ENCODE results near the gene FAM163B. TPM values are rescaled to one million over a fixed set of nuclear protein-coding genes. Genes with fewer than 3 reads are reported as not detected.

FAM163B gene
- total and polyA plus RNA-seq, 4 donors, result 2.1 to 4.0 (median 3.4) TPM

GRCh38 chr9:133647765-133648469 is 38.7 kb upstream of the FAM163B start:
- Histone ChIP-seq H3K27me3 (ENCODE audit: control insufficient read depth in 4 of 4, insufficient read depth in 4 of 4, low read length in 3 of 4) (no peaks in the 10 kb centered on the region), H3K9ac (ENCODE audit: low read depth in 1 of 2, low read length in 2 of 2) (no peak overlapping the region), H3K9me3 (ENCODE audit: control insufficient read depth in 4 of 4, low read length in 3 of 4) (no peaks in the 10 kb centered on the region), H3K4me1 (ENCODE audit: control insufficient read depth in 4 of 4, insufficient read depth in 4 of 4, low read length in 3 of 4) (no peaks in the 10 kb centered on the region), H3K4me3 (ENCODE audit: low read depth in 1 of 3, low read length in 3 of 3) (no peak overlapping the region), H3K27ac (ENCODE audit: low read depth in 1 of 2, low read length in 2 of 2) (no peak overlapping the region), H3K36me3 (ENCODE audit: control insufficient read depth in 4 of 4, insufficient read depth in 3 of 4, low read depth in 1 of 4, low read length in 3 of 4) (no peaks in the 10 kb centered on the region)
- TF ChIP-seq RAD21 (IDR thresholded peaks at IDR 0.05) (no peak), HNF4G (IDR thresholded peaks at IDR 0.05) (no peak), RXRA (IDR thresholded peaks at IDR 0.05) (no peak), FOXA2 (IDR thresholded peaks at IDR 0.05) (no peak), TAF1 (conservative IDR thresholded peaks at IDR 0.05) (no peak), JUND (IDR thresholded peaks at IDR 0.05) (no peak), YY1 (IDR thresholded peaks at IDR 0.05) (no peak), FOXA1 (IDR thresholded peaks at IDR 0.05) (no peak), GABPA (IDR thresholded peaks at IDR 0.05 in 1 of 2, conservative IDR thresholded peaks at IDR 0.05 in 1 of 2) (no peak), SP1 (IDR thresholded peaks at IDR 0.05) (no peak), EGR1 (IDR thresholded peaks at IDR 0.05; ENCODE audit: low read depth in 2 of 2) (no peak), ATF3 (IDR thresholded peaks at IDR 0.05) (no peak), HNF4A (conservative IDR thresholded peaks at IDR 0.05) (no peak), NR2F2 (IDR thresholded peaks at IDR 0.05) (no peak)
- TF ChIP-seq, protein P1, sequence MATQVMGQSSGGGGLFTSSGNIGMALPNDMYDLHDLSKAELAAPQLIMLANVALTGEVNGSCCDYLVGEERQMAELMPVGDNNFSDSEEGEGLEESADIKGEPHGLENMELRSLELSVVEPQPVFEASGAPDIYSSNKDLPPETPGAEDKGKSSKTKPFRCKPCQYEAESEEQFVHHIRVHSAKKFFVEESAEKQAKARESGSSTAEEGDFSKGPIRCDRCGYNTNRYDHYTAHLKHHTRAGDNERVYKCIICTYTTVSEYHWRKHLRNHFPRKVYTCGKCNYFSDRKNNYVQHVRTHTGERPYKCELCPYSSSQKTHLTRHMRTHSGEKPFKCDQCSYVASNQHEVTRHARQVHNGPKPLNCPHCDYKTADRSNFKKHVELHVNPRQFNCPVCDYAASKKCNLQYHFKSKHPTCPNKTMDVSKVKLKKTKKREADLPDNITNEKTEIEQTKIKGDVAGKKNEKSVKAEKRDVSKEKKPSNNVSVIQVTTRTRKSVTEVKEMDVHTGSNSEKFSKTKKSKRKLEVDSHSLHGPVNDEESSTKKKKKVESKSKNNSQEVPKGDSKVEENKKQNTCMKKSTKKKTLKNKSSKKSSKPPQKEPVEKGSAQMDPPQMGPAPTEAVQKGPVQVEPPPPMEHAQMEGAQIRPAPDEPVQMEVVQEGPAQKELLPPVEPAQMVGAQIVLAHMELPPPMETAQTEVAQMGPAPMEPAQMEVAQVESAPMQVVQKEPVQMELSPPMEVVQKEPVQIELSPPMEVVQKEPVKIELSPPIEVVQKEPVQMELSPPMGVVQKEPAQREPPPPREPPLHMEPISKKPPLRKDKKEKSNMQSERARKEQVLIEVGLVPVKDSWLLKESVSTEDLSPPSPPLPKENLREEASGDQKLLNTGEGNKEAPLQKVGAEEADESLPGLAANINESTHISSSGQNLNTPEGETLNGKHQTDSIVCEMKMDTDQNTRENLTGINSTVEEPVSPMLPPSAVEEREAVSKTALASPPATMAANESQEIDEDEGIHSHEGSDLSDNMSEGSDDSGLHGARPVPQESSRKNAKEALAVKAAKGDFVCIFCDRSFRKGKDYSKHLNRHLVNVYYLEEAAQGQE (IDR thresholded peaks at IDR 0.05), result no peak
- TF ChIP-seq, protein P2, sequence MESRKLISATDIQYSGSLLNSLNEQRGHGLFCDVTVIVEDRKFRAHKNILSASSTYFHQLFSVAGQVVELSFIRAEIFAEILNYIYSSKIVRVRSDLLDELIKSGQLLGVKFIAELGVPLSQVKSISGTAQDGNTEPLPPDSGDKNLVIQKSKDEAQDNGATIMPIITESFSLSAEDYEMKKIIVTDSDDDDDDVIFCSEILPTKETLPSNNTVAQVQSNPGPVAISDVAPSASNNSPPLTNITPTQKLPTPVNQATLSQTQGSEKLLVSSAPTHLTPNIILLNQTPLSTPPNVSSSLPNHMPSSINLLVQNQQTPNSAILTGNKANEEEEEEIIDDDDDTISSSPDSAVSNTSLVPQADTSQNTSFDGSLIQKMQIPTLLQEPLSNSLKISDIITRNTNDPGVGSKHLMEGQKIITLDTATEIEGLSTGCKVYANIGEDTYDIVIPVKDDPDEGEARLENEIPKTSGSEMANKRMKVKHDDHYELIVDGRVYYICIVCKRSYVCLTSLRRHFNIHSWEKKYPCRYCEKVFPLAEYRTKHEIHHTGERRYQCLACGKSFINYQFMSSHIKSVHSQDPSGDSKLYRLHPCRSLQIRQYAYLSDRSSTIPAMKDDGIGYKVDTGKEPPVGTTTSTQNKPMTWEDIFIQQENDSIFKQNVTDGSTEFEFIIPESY (IDR thresholded peaks at IDR 0.05), result no peak
- TF ChIP-seq, protein P3, sequence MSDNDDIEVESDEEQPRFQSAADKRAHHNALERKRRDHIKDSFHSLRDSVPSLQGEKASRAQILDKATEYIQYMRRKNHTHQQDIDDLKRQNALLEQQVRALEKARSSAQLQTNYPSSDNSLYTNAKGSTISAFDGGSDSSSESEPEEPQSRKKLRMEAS (IDR thresholded peaks at IDR 0.05), result no peak
- TF ChIP-seq, protein P4, sequence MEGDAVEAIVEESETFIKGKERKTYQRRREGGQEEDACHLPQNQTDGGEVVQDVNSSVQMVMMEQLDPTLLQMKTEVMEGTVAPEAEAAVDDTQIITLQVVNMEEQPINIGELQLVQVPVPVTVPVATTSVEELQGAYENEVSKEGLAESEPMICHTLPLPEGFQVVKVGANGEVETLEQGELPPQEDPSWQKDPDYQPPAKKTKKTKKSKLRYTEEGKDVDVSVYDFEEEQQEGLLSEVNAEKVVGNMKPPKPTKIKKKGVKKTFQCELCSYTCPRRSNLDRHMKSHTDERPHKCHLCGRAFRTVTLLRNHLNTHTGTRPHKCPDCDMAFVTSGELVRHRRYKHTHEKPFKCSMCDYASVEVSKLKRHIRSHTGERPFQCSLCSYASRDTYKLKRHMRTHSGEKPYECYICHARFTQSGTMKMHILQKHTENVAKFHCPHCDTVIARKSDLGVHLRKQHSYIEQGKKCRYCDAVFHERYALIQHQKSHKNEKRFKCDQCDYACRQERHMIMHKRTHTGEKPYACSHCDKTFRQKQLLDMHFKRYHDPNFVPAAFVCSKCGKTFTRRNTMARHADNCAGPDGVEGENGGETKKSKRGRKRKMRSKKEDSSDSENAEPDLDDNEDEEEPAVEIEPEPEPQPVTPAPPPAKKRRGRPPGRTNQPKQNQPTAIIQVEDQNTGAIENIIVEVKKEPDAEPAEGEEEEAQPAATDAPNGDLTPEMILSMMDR (IDR thresholded peaks at IDR 0.05; ENCODE audit: low read depth, low read length, missing input control), result no peak
- 89% methylated on average over 25 of the region's 25 CpGs for WGBS
- no peak for DNase-seq (ENCODE audit: low spot score)

All from liver (tissue), 9 donors.